GM21360 (cell line): ENCODE results near the gene ABCA7.

ENCODE experiments used
- ATAC-seq: cut with Tn5 transposase; IDR thresholded peaks from one replicate; pipeline ENCODE4 v1.9.1; 2021; ENCODE audit warnings: mild to moderate bottlenecking, moderate library complexity; ENCODE audit not compliant: unreplicated experiment

The ABCA7 gene

GRCh38 chr19:1039646-1040475, at the start of gene ABCA7:
TSS of gene ABCA7 (plus strand) at chr19:1040107. CDS start at chr19:1041362, 1,255 bp downstream.
- ATAC-seq: peak; percentile 55

GRCh38 chr19:990119-990571, 49.8 kb upstream of the ABCA7 start:
- ATAC-seq: no peak

- ATAC-seq: no peak
Observed at GRCh38 chr19:990746-991145, 49.2 kb upstream of the ABCA7 start.

- ATAC-seq: no peak
Observed at GRCh38 chr19:991174-991931, 48.6 kb upstream of the ABCA7 start.

- no peak for ATAC-seq
Observed at GRCh38 chr19:991932-992669, 47.8 kb upstream of the ABCA7 start.

GRCh38 chr19:992670-993055, 47.2 kb upstream of the ABCA7 start:
- no peak for ATAC-seq

GRCh38 chr19:993361-993830, 46.5 kb upstream of the ABCA7 start:
- no peak for ATAC-seq

- no peak for ATAC-seq
Observed at GRCh38 chr19:993831-994393, 46.0 kb upstream of the ABCA7 start.

- ATAC-seq: no peak
Observed at GRCh38 chr19:994516-994915, 45.4 kb upstream of the ABCA7 start.

GRCh38 chr19:995051-995827, 44.7 kb upstream of the ABCA7 start:
- ATAC-seq: no peak

GRCh38 chr19:996051-996838, 43.7 kb upstream of the ABCA7 start:
- ATAC-seq: no peak

GRCh38 chr19:998064-998463, 41.8 kb upstream of the ABCA7 start:
- ATAC-seq: no peak

- ATAC-seq: no peak
Observed at GRCh38 chr19:999379-999719, 40.6 kb upstream of the ABCA7 start.

- no peak for ATAC-seq
Observed at GRCh38 chr19:1000095-1000494, 39.8 kb upstream of the ABCA7 start, which contains the start of gene GRIN3B. TSS of gene GRIN3B (plus strand) at chr19:1000419. CDS start at chr19:1000438, 19 bp downstream.

- no peak for ATAC-seq
Observed at GRCh38 chr19:1000591-1001537, 39.0 kb upstream of the ABCA7 start.

GRCh38 chr19:1001538-1002166, 38.3 kb upstream of the ABCA7 start:
- no peak for ATAC-seq

GRCh38 chr19:1002600-1002999, 37.3 kb upstream of the ABCA7 start:
- no peak for ATAC-seq

GRCh38 chr19:1003283-1003682, 36.6 kb upstream of the ABCA7 start:
- ATAC-seq: no peak
